Measurements from ENCODE around the gene SKAP1.
"Not testable (repeated sequence)": the region's sequence is repeated elsewhere in the genome, so short reads cannot be mapped to it uniquely, and the experiment has no call there.

The SKAP1 gene

DNA sequence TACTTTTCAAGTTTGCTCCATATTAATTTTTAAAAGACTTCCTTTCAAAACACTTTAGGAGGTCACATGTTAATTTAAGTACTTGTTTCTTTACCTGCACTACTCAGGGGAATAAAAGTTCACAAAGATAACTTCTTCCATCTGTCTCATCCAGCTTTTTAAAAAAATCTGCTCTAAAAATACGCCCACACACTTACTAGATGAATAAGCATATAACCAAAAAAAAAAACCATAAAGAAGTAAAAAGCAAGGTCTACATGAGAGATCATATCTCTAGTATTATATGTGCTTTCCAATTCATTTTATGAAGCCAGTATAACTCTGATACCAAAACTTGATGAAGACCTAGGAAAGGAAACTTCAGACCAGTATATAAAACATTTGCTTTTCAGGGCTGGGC, 17.2 kb downstream of the SKAP1 start:
- DNase-seq (ENCODE audit: low read depth): no peak

DNA sequence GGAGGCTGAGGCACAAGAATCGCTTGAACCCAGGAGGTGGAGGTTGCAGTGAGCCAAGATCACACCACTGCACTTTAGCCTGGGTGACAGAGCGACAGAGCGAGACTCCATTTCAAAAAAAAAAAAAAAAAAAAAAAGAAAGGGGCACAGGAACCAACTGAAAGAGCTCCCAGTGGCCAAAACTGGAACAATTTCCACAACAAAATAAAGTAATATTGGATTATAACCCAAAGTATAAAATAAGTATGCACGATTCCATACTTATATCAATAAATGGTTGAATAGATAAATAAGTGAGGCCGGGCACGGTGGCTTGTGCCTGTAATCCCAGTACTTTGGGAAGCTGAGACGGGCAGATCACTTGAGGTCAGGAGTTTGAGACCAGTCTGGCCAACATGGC, 19.2 kb downstream of the SKAP1 start:
- not testable (repeated sequence) for DNase-seq (ENCODE audit: low read depth)

DNA sequence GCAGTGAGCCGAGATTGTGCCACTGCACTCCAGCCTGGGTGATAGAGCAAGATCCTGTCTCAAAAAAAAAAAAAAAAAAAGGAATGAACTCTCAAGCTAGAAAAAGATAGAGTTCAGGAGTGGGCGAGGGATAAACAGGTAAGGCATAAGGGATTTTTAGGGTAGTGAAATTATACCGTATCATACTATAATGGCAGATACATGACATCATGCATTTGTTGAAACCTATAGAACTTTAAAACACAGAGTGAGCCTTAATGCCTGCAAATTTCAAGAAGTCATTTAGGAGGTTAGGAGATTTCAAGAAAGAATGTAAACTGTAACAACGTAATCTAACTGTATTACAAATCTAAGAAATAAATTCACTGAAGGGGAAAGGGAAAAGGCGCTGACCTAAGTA, 20.4 kb downstream of the SKAP1 start:
- no peak for DNase-seq (ENCODE audit: low read depth)

DNA sequence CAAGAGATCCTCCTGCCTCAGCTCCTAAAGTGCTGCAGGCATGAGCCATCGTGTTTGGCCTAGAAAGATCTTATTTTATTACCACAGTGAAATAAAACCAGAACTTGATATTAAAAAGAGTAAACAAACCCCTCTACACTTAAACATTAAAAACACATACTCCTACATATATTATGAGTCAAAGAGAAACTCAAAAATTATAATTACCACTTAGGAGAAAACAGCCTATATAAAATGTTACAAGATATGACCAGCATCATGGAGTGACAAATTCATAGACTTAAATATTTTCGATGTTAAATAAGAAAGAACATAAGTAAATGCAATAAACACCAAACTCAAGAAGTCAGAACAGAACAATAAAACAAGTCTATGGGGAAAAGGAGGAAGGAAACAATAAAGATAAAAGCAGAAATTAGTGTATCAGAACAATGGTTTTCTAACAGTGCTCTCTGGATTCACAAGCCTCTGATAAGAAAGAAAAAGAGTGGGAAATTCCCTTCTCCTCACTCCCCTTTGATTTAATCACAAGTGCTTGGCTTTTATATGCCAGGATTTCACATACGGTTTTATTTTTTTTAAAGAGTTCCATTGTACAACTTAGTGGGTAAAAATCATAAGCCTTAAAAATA, 23.0 kb downstream of the SKAP1 start:
- no peak for DNase-seq (ENCODE audit: low read depth)

DNA sequence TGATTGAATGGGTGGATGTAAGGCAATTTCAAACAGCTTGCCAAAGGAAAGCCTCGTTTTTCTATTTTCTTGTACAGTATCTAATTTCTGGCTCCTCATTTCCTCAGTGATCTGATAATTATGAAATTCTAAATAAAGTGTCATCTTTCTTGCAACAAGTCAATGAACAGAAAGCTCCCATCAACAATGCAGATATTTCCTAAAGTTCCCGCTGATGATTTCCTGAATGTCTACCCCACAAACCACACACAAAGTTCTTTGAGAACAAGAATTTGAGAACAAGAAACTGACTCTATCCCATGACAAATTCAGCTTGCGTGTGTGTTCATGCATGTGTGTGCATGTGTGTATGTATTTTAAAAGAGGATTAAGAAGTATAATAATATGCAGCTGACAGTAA, 35.2 kb downstream of the SKAP1 start:
- no peak for DNase-seq (ENCODE audit: low read depth)

DNA sequence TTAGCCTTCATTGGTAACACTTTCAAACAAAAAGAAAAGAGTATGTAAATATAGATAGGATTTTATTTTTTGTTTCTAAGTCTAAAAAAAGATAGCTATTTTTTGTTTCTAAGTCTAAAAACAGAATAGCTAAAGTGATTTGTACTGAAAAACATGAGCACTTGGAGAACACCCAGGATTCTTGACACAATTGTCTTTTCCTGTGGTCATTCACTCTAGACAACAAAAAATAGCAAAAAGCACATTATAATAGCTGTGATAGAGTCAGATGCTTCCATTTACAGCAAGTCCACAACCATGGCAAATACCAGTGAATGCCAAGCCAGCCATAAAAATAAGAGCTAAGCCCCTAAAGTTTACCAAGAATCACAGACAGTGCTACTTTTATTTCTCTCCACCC, 36.7 kb downstream of the SKAP1 start:
- DNase-seq (ENCODE audit: low read depth): no peak

DNA sequence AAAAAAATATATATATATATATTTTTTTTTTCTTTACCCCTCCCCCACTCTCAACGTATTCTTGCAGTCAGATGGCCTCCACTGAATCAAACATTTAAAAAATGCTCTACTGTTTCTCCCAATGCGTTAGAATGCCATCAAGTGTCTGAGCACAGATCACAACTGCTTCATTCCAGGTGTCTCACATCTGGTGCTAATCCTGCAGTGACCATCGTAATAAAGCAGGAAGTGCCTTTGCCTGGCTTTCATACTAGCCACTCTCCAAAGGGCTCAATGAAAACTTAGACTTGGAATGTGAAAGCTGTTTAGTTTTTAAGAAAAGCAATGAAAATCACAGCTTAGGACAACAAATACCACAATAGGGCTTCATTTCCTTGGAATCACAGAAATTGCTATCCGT, 37.2 kb downstream of the SKAP1 start:
- DNase-seq (ENCODE audit: low read depth): no peak

DNA sequence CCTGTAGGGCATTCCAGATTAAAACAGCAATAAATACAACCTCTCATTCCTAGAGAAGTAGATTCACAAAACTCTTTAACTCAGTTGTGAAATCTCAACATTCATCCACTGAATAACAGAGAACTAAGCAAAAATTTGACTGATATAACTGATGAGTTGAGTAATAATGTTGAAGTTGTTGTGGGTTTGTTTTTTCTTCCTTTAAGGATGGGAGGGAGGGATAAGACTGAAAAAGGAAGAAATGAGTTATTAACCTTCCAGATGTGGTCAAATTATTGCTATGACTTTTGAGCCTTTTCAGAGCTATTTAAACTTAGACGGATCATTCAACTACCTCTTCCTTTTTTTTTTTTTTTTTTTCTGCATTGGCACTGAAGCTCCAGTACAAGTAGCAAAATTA, 38.6 kb downstream of the SKAP1 start:
- no peak for DNase-seq (ENCODE audit: low read depth)

DNA sequence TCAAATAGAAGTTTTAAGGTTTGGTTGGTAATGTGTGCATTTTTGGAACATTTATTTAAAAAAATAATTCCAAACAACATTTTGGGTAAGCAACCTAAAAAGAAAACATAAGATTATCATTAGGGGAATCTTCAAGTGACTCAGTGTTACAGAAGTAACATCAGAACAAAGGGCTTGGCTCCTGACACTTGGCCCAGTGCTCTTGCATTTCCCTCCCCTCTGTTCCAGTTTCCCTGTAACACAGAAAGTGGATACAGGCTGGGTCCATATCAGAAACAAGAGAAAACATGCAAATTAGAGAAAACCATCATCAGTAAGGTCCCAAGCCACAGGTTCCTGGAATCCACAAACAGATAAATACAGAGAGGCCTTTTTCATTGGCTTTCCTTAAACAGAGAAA, 40.1 kb downstream of the SKAP1 start:
- DNase-seq (ENCODE audit: low read depth): no peak

DNA sequence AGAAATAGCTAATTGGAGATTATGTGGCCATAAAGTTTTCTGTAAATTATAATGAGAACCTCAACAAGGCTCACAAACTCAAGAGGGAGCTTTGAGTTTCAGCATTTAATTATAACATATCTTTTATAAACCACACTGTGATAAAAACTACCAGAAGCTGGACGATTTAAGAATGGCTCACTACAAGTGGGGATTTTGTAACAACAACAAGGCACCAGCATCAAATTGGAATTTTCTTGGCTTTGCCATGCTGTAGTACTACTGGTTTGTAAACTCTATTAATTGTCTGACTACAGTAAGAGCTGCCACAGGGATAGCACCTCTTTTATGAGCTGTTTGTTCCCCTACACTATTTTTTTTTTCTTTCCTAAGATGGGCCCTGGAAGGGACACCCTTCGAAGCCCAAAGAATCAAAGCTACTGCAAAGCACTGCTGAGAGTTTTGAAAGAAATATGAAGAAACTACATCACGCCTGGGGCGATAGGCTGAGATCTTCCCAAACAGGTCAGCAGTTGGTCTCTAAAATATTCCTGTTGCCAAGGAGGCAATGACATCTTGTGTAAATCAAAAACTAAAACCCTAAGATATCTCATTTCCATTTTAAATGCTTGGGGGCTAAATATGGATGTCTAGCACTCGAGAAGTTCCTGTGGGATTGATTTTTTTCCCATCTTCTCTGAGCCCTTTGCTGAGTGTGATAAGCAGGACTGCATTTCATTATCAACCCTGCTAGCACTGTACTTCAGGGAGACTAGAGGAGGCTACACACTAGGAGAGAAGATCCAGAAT, 40.9 kb downstream of the SKAP1 start:
- no peak for DNase-seq (ENCODE audit: low read depth)

DNA sequence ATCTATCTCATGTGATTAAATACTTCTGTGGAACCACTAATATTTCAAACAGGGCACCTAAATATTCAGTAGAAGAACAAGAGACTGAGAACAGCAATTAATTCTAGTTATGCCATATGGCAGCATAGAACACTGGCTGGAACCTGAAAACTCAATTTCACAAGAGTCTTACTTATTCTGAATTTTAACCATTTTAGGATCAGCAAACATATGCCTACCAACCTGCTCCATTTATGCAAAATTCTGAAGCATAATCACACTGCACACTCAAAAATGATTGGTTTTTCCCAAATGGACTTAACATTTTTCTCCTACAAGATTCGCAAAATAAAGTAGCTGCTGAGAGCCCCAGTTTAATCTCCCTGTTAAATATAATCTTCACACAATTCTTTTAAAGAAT, 43.2 kb downstream of the SKAP1 start:
- DNase-seq (ENCODE audit: low read depth): no peak

DNA sequence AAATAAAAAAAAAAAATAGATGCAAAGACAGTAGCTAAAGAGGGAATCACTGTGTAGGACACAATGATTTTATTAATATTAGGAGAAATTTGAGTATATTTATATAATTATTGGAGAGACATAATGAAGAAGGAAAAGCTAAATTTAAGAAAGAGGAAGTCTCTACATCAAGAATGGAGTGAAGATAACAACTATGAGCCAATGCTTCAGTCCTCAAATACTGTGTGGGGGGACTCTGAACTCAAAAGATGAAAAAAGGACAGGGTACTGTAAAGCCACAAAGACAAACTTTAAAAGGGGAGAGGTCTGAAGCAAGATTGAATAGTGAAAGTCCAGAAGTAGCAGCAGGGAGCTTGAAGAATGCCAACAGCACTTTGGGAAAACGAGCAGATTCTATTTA, 44.7 kb downstream of the SKAP1 start:
- no peak for DNase-seq (ENCODE audit: low read depth)

DNA sequence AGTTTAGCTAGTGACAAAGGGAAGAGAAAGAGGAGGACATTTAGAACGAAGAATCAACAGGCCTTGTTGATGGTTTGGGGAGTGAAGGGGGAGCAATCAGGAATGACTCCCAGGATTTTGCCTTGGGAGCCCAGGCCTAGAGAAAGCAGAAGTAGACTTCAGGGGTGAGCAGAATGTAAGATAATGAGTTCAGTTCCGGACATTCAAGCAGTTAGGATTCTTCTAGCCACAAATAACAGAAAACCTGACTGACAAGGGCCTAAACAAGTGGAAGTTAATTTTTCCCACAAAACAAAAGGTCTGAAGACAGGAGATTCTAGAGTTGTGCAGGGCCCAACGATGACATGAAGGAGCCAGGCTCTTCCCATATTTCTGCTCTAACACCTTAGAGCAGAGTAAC, 45.9 kb downstream of the SKAP1 start:
- DNase-seq (ENCODE audit: low read depth): no peak

DNA sequence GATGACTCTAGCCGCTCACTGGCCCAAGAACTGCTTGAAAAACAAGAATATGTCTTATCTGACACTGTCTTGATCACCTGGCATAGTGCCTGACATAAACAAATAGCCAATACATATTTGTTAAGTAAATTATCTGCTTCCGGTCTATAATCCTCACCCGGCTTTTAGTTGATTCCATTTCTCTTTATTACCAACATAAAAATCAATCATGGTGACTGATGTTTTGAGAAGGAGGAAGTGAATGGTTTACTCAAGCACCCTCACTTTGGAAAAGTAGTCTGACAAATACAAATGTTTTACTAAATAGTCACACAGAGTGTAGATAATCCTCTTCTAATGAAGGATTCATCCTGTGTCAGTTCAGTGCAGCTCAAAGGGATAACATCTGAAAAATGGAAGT, 47.0 kb downstream of the SKAP1 start:
- DNase-seq (ENCODE audit: low read depth): no peak

DNA sequence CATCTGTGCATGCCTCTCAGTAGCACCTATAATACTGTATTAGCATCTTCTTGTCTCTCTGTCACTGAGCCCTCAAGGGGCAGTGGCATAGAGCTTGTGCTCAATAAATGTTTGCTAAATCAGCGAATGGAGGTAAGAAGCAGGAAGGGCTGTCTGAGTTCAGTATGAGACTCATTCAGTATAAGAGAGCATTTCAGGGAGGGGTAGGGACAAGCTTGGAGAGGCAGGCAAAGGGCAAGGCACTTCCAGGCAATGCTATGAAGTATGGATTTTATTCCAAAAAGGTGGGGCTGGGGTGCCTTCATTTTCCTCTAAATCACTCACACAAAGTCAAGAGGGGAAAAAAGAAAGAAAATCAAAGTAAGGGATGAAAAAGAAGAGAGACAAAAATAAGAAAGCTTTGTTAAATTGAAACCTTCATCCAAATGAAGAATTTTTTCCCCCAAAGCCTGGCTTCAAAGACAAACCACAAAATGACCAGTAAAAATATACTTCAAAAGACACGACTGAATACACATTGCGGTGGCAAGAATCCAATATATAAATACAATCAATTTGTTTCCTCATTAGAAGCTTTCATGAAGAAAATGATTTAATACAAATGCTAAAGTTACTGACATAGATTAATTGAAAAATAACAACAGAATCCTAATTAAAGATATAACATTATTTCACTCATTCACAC, 51.2 kb downstream of the SKAP1 start:
- DNase-seq (ENCODE audit: low read depth): no peak

DNA sequence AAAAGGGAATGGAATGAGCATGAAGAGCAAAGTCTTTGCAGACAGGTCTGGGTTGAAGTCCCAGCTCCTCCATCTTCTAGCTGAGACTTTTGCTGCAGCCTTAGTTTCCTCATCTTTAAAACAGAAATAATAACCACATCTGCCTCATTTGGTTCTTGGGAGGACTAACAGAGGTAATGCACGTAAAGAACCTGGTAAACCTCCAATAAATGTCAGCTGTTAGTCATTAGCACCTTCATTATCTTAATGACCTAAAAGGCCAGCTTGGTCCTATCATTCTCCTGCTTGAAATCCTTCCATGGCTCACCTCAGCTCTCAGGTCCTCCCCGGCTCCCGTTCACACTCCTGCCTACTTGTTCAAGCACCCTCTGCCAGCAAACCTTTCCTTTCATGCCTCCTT, 51.8 kb downstream of the SKAP1 start:
- DNase-seq (ENCODE audit: low read depth): no peak

DNA sequence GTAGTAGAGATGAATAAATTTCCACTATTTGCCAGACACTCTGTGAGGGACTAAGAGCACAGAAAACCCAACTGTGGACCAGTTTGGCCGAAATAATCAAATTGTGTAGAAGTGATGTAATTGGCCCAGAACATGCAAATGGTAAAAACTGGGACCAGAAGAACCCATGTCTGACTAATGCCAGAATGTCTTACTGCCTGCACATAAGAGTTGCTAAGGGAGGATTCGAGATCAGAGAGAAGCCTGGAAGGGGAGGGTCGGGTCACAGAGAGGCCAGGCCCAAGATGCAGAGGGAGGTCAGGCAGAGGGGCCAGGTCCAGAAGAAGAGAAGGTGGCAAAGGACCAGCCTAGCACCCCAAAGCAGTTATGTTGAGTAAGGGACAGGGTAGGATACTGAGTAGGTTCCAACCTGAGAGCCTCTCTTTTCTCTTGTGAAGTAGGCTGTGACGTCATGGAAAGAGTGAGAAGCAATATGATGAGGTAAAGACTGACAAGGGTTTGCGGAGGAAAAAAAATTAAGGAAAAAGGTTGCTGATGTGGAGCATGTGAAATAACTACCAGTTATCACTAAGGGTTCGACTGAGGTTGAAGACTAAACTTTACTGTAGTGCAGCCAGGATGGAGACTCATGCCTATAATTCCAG, 53.2 kb downstream of the SKAP1 start:
- DNase-seq (ENCODE audit: low read depth): no peak

DNA sequence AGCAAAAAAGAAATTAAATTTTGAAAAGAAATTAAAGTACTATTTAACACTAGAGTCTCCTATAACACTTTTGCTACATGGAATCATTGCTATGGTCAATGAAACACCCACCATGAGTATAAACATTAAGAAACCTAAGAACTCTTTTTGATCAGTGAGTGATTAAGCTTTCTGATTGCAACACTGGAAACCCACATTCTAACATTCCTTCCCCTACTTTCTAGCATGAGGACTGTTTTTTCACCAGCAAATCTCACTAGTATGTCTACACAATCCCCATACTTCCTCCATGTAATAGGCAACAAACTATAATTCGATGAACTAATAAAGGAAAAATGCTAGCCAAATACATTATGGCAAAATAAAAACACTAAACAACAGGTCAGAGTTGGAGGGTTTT, 54.7 kb downstream of the SKAP1 start:
- no peak for DNase-seq (ENCODE audit: low read depth)

DNA sequence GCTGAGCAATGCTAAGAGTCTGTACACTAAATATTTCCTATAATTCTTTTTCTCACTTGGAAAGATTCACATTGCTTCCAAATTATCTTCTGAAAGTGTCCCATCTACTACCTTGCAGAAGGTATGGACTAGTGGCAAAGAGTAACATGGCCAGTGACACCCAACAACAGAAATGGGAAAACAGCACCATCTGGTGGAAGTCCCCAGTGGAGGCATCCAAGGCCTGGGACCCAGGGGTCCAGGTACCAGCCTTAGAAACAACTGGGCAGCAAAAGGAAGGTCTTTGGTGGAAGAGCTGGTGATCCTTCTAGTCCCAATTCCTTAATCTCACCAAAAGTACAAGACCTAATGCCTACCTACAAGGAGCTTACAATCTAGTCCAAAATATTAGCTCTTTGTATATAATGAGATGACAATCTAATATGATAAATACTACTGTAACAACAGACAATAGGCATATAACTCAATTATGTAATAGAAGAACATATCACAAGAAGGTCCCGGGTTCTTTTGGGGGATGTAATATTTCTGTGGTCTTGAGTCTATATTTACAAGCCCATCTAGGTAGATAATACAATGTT, 55.3 kb downstream of the SKAP1 start:
- no peak for DNase-seq (ENCODE audit: low read depth)

DNA sequence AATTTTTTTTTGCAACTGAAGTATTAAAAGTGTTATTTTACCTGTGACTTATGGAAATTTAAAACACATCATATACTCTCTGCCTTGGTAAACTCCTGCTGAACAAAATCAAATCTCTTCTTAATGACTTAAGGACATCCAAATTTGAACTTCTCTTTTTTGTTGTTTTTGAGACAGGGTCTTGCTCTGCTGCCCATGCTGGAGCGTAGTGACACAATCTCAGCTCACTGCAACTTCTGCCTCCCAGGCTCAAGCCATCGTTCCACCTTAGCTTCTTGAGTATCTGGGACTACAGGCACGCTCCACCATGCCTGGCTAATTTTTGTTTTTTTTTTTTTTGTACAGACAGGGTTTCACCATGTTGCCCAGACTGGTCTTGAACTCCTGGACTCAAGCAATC, 56.1 kb downstream of the SKAP1 start:
- no peak for DNase-seq (ENCODE audit: low read depth)

DNA sequence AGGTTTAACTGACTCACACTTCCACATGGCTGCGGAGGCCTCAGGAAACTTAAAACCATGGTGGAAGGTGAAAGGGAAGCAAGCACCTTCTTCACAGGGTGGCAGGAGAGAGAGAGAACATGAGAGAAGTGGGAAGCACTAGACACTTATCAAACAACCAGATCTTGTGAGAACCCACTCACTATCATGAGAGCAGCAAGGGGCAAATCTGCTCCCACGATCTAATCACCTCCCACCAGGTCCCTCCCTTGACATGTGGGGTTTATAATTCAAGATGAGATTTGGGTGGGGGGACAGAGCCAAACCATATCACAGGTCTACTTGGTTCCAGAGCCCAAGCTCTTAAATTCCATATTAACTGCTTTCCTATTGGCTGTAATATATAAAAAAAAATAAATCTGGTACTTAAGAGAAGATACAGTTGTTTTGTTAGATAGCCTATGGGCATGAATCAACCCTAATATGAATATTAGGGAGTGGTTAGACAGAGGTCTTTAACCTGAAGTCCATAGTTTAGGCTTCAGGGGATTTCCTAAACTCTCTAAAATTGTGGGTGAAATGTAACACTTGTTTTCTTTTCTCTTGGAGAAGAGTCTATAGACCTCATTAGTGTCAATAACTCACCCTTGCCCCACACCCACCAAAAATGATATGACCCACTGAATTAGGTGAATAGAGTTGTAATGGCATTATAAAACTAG, 56.7 kb downstream of the SKAP1 start:
- no peak for DNase-seq (ENCODE audit: low read depth)

DNA sequence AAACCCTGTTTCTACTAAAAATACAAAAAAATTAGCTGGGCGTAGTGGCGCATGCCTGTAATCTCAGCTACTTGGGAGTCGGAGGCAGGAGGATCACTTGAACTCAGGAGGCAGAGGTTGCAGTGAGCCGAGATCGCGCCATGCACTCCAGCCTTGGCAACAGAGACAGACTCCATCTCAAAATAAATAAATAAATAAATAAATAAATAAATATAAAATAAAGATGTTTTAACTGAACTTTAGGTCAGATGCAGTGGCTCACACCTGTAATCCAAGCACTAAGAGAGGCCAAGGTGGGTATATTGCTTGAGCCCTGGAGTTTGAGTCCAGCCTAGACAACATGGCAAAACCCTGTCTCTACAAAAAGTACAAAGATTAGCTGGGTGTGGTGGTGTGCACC, 61.0 kb downstream of the SKAP1 start:
- not testable (repeated sequence) for DNase-seq (ENCODE audit: low read depth)

Measured in stimulated activated CD8-positive, alpha-beta memory T cell treated with anti-CD3 and anti-CD28 coated beads, Interleukin-12 subunit alpha, Interleukin-12 subunit beta, amount 100 ng/mL, for 4 hours (primary cell).